Activated CD4-positive, alpha-beta T cell treated with anti-CD3 and anti-CD28 coated beads, Interleukin-2, amount 10 ng/mL, durations not matched to agents 24 days and 14 days (primary cell): ENCODE measurements around the gene CD300A. TPM values are rescaled to one million over a fixed set of nuclear protein-coding genes. Genes with fewer than 3 reads are reported as not detected.
A peak's percentile ranks its signal among the peaks of the same experiment; 100 is the strongest.

Experiments used
- DNase-seq: peaks from one replicate; pipeline ENCODE4 v3.0.0; 2022
- H3K27ac Mint-ChIP-seq: one replicate; pipeline ENCODE4 v1.8.0; 2022; ENCODE audit warnings: mild to moderate bottlenecking, mixed read lengths
- H3K27me3 Mint-ChIP-seq: one replicate; pipeline ENCODE4 v1.8.0; 2022; ENCODE audit warnings: mixed read lengths
- H3K36me3 Mint-ChIP-seq: one replicate; pipeline ENCODE4 v1.8.0; 2022; ENCODE audit warnings: low read depth, mild to moderate bottlenecking, mixed read lengths
- H3K4me1 Mint-ChIP-seq: one replicate; pipeline ENCODE4 v1.8.0; 2021; ENCODE audit warnings: mixed read lengths
- H3K4me3 Mint-ChIP-seq: one replicate; pipeline ENCODE4 v1.8.0; 2022; ENCODE audit warnings: mild to moderate bottlenecking, moderate library complexity, mixed read lengths
- H3K9me3 Mint-ChIP-seq: one replicate; pipeline ENCODE4 v1.8.0; 2021; ENCODE audit warnings: mixed read lengths
- intact Hi-C: fragments of 100-400 bp; cut with micrococcal nuclease; formaldehyde crosslinking; loops from one replicate; pipeline ENCODE4 v1.15.1; 2023
- total RNA-seq: library from RNA; stranded (reverse); gene quantifications from 2 replicates; pipeline ENCODE4 v1.2.3, GENCODE V29; 2022

CD300A gene
- total RNA-seq: 14.9 and 15.3 TPM in 2 replicates

GRCh38 chr17:74466111-74466827 lies at the start of gene CD300A:
Gene CD300A (plus strand): TSS chr17:74466634. CDS start chr17:74466704, 70 bp downstream.
- H3K4me3 Mint-ChIP-seq: no peak within 1 kb of the TSS
- H3K27ac Mint-ChIP-seq: peak within 1 kb of the TSS; percentile 73
- H3K9me3 Mint-ChIP-seq: no peaks in the 10 kb centered on the region

GRCh38 chr17:74417178-74418045 lies 49.0 kb upstream of the CD300A start:
- intact Hi-C loops: no loop called here
- Mint-ChIP-seq H3K4me1 (peaks cover 3% of the 10 kb centered on the region), H3K27me3 (peaks cover 10% of the 10 kb centered on the region), H3K27ac (no peak overlapping the region), H3K9me3 (no peaks in the 10 kb centered on the region), H3K36me3 (no peaks in the 10 kb centered on the region), H3K4me3 (no peak overlapping the region)
- DNase-seq: no peak

More at GRCh38 chr17:74466111-74466827, at the start of gene CD300A:
- H3K36me3 Mint-ChIP-seq: peaks cover 14% of the 10 kb centered on the region
- peak; percentile 75 for DNase-seq
- H3K4me1 Mint-ChIP-seq: peaks cover 48% of the 10 kb centered on the region
- intact Hi-C loops: loop anchor here (2.0 to 5.0 kb wide), 2 partner anchors 47 to 184 kb away; no protein-coding TSS in a partner anchor
- no peaks in the 10 kb centered on the region for H3K27me3 Mint-ChIP-seq

- intact Hi-C loops: no loop called here
- Mint-ChIP-seq H3K9me3 (no peaks in the 10 kb centered on the region), H3K27me3 (peaks cover 13% of the 10 kb centered on the region), H3K4me3 (no peak overlapping the region), H3K4me1 (peaks cover 3% of the 10 kb centered on the region), H3K36me3 (no peaks in the 10 kb centered on the region), H3K27ac (no peak overlapping the region)
- no peak for DNase-seq
Observed at GRCh38 chr17:74419928-74420411, 46.5 kb upstream of the CD300A start.

GRCh38 chr17:74424117-74424516 lies 42.3 kb upstream of the CD300A start:
- DNase-seq: no peak
- intact Hi-C loops: no loop called here
- no peaks in the 10 kb centered on the region for H3K36me3 Mint-ChIP-seq
- H3K4me3 Mint-ChIP-seq: no peak overlapping the region
- H3K4me1 Mint-ChIP-seq: no peaks in the 10 kb centered on the region
- H3K27ac Mint-ChIP-seq: no peak overlapping the region
- H3K9me3 Mint-ChIP-seq: no peaks in the 10 kb centered on the region
- H3K27me3 Mint-ChIP-seq: peaks cover 26% of the 10 kb centered on the region

GRCh38 chr17:74424657-74425056 lies 41.8 kb upstream of the CD300A start:
- Mint-ChIP-seq H3K27me3 (peaks cover 30% of the 10 kb centered on the region), H3K9me3 (no peaks in the 10 kb centered on the region), H3K27ac (no peak overlapping the region), H3K4me1 (no peaks in the 10 kb centered on the region), H3K36me3 (no peaks in the 10 kb centered on the region), H3K4me3 (no peak overlapping the region)
- intact Hi-C loops: no loop called here
- DNase-seq: no peak

DNA sequence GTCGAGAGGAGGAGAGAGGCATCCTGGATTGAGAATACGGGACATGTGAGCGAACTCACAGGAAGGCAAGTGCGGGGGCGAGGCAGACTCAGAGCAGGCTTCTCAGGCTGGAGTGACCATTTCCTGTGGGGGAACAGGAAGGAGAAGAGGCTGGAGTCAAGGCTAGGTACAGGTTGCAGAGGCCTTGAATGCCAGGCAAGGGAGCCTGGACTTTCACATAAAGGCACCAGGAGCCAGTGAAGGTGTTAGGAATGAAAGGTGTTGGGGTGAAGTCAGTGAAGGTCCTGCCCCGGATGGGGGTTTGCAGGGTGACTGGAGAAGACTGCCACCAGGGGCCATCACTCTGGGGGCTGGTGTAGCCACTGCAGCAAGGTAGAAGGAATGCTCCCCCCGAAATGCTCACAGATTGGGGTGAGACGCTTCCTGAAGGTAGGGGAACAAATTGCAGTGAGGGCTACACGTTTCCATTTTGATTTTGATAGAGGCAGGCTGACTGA lies 39.8 kb upstream of the CD300A start:
- no peaks in the 10 kb centered on the region for H3K9me3 Mint-ChIP-seq
- H3K4me1 Mint-ChIP-seq: peaks cover 8% of the 10 kb centered on the region
- DNase-seq: no peak
- H3K4me3 Mint-ChIP-seq: no peak overlapping the region
- peaks cover 45% of the 10 kb centered on the region for H3K27me3 Mint-ChIP-seq
- H3K36me3 Mint-ChIP-seq: no peaks in the 10 kb centered on the region
- intact Hi-C loops: no loop called here
- H3K27ac Mint-ChIP-seq: no peak overlapping the region

DNA sequence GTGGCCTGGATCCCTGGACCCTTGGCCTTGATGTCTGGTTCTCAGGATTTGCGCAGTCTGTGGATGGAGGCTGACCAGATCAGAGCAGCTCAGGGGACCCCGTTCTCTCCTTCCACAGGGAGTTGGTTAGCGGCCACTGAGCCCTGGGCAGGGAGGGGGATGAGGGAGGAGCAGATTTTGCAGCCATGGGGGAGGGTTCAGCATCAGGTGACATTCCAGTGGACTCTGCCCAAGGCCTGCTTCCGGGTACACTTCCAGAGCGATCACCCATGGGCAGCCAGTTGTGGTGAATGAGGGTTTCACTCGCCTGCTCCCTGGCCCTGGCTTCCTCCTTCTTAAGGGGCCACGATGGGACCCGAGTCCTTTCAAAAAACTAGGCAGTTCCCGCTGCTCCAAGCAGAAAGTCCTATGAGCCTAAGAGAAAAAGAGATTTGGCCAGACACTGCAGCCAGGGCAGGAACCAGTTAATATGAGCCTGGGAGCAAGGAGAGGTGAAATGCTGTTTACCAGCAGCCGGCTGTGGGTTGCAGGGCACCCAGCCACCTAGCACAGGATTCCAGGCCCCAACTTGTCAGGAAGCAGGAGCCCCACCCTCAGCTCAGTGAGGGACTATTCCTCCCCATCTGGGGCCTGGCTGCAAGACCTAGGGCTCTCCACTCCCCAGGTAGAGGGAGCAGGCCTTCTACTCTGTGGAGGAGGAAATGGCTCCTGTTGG lies 39.2 kb upstream of the CD300A start:
- Mint-ChIP-seq H3K4me3 (no peak overlapping the region), H3K36me3 (no peaks in the 10 kb centered on the region), H3K4me1 (peaks cover 11% of the 10 kb centered on the region), H3K9me3 (no peaks in the 10 kb centered on the region), H3K27me3 (peaks cover 49% of the 10 kb centered on the region), H3K27ac (no peak overlapping the region)
- DNase-seq: no peak
- intact Hi-C loops: no loop called here

DNA sequence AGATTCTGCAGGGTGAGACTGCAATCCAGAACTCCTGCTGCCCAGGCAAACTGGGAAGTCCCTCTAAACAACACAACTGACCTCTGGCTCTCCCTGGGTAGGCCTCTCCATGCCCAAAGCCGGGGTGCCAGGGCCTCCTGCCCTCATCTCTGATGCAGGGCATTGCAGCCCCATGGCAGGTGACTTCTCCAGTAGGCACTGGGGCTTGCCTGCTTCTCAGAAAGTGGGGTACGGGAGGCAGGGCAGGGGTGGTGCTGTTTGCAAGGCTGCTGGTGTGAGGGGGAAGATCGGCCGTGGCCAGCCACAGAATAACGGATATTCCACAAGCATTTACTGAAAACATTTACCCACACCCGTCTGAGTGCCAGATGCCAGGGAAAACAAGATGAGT lies 38.7 kb upstream of the CD300A start:
- no peak overlapping the region for H3K4me3 Mint-ChIP-seq
- DNase-seq: no peak
- intact Hi-C loops: no loop called here
- H3K36me3 Mint-ChIP-seq: no peaks in the 10 kb centered on the region
- no peaks in the 10 kb centered on the region for H3K9me3 Mint-ChIP-seq
- H3K27ac Mint-ChIP-seq: no peak overlapping the region
- peaks cover 11% of the 10 kb centered on the region for H3K4me1 Mint-ChIP-seq
- H3K27me3 Mint-ChIP-seq: peaks cover 47% of the 10 kb centered on the region

- no peak for DNase-seq
- Mint-ChIP-seq H3K4me3 (no peak overlapping the region), H3K4me1 (peaks cover 11% of the 10 kb centered on the region), H3K27ac (no peak overlapping the region), H3K27me3 (peaks cover 59% of the 10 kb centered on the region), H3K9me3 (no peaks in the 10 kb centered on the region), H3K36me3 (no peaks in the 10 kb centered on the region)
- intact Hi-C loops: loop anchor here (10.0 kb wide), 1 partner anchor 65 kb away; no protein-coding TSS in a partner anchor
Observed at GRCh38 chr17:74429604-74430384, 36.6 kb upstream of the CD300A start.

GRCh38 chr17:74430385-74430705 lies 36.1 kb upstream of the CD300A start:
- no peak for DNase-seq
- H3K36me3 Mint-ChIP-seq: no peaks in the 10 kb centered on the region
- H3K27ac Mint-ChIP-seq: no peak overlapping the region
- H3K4me3 Mint-ChIP-seq: peak overlapping the region; percentile 54
- intact Hi-C loops: loop anchor here (10.0 kb wide), 1 partner anchor 64 kb away; no protein-coding TSS in a partner anchor
- no peaks in the 10 kb centered on the region for H3K9me3 Mint-ChIP-seq
- peaks cover 62% of the 10 kb centered on the region for H3K27me3 Mint-ChIP-seq
- peaks cover 11% of the 10 kb centered on the region for H3K4me1 Mint-ChIP-seq

DNA sequence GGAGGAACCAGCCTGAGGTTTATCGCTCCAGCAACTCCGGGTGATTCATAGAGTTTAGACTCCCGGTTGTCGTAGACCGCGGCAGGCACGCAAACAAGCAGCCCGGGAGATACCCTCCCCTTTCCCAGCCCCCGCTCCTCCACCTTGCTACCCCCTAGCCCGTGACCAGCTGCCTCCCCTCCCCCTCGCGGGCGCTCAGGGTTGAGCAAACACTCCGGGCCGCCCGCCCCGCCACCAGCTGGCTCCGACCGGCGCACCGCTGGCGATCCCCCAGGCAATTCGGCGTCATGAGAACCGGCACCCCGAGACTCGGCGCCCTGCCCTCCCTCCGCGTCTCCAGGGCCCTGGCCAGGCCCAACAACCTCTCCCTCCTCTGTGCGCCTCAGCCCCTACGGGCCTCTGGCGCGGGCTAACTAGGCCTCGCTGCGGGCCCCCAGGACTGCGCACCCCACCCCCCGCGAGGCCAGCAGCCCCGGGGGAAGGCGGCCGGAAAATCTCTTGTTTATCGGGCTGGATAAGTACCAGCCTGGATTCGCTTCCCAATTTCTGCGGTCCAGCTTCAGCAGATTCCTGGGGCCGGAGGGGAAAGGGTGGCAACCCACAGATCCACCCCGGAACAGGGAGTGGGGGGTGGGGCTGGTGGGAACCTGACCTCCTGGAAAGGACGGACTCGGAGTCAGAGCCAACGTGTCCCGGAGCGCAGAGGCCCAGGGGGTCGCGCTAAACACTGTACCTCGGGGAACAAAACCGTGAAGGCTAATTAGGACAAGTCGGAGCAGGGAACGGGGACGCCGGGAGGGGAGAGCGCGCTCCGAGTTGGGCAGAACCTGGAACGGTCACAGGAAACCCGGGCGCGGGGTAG lies 35.5 kb upstream of the CD300A start:
- peaks cover 11% of the 10 kb centered on the region for H3K4me1 Mint-ChIP-seq
- peak overlapping the region; percentile 45 for H3K27ac Mint-ChIP-seq
- DNase-seq: peak; percentile 62
- no peaks in the 10 kb centered on the region for H3K9me3 Mint-ChIP-seq
- H3K4me3 Mint-ChIP-seq: peak overlapping the region; percentile 74
- intact Hi-C loops: loop anchor here (10.0 kb wide), 1 partner anchor 64 kb away; no protein-coding TSS in a partner anchor
- peaks cover 68% of the 10 kb centered on the region for H3K27me3 Mint-ChIP-seq
- no peaks in the 10 kb centered on the region for H3K36me3 Mint-ChIP-seq
